Measurements from ENCODE around the gene MRPS15.

Gene MRPS15

GRCh38 chr1:36463463-36463802 is 751 bp downstream of the MRPS15 start:
- in situ Hi-C loops (cut with MboI; ENCODE audit: low sequenced_read_pairs): no loop called here

- in situ Hi-C loops (cut with MboI; ENCODE audit: low sequenced_read_pairs): no loop called here
These were observed 5.3 kb downstream of the MRPS15 start for GRCh38 chr1:36458910-36459309.

DNA sequence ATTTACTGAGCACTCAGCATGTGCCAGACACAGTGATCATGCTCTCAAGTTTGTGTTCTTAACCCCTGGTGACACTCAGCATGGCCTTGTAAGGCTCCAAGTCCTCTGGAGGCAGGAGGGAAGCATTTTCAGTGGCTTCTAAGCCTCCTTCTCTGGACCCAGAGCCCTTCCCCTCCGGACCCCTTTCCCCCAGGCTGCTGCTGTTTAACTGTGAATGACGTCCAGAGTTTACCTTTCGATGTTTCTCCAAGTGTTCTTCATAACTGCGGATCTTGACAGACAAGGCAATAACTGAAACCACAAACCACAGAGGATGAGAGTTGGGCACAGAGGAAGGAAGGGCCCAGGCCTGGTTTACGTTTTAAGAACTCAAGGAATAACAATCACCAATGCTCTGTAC is 6.5 kb downstream of the MRPS15 start:
- in situ Hi-C loops (cut with MboI; ENCODE audit: low sequenced_read_pairs): no loop called here

GRCh38 chr1:36456391-36456928 is 7.7 kb downstream of the MRPS15 start:
- in situ Hi-C loops (cut with MboI; ENCODE audit: low sequenced_read_pairs): no loop called here

GRCh38 chr1:36455386-36455785 is 8.8 kb downstream of the MRPS15 start:
- in situ Hi-C loops (cut with MboI; ENCODE audit: low sequenced_read_pairs): no loop called here

GRCh38 chr1:36453600-36454388 is 10.4 kb downstream of the MRPS15 start:
- in situ Hi-C loops (cut with MboI; ENCODE audit: low sequenced_read_pairs): no loop called here

DNA sequence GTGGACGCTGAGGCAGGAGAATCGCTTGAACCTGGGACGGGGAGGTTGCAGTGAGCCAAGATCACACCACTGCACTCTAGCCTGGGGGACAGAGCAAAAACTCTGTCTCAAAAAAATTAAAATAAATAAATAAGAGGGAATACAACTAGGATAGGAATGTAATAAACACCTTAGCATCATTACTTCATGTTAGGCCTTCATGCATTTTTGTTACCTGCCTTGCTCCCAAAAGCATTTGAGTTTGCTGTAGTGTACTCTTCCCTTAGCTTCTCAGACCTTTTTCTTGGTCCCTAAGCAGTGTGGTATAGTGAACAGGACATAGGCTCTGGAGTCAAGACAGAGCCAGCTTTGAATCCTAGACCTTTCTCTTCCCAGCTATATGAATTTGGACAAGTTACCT is 11.1 kb downstream of the MRPS15 start:
- in situ Hi-C loops (cut with MboI; ENCODE audit: low sequenced_read_pairs): no loop called here

- in situ Hi-C loops (cut with MboI; ENCODE audit: low sequenced_read_pairs): no loop called here
These were observed 13.3 kb downstream of the MRPS15 start for GRCh38 chr1:36450919-36451305.

- in situ Hi-C loops (cut with MboI; ENCODE audit: low sequenced_read_pairs): no loop called here
These were observed 13.8 kb downstream of the MRPS15 start, which contains the start of gene OSCP1 for GRCh38 chr1:36450270-36450918. TSS of gene OSCP1 (minus strand) at chr1:36450451. CDS start at chr1:36450369, 82 bp downstream.

- in situ Hi-C loops (cut with MboI; ENCODE audit: low sequenced_read_pairs): no loop called here
These were observed 15.6 kb downstream of the MRPS15 start for GRCh38 chr1:36448530-36449056.

GRCh38 chr1:36447450-36447849 is 16.7 kb downstream of the MRPS15 start:
- in situ Hi-C loops (cut with MboI; ENCODE audit: low sequenced_read_pairs): no loop called here

GRCh38 chr1:36446746-36447145 is 17.4 kb downstream of the MRPS15 start:
- in situ Hi-C loops (cut with MboI; ENCODE audit: low sequenced_read_pairs): no loop called here

- in situ Hi-C loops (cut with MboI; ENCODE audit: low sequenced_read_pairs): no loop called here
These were observed 17.9 kb downstream of the MRPS15 start for GRCh38 chr1:36446271-36446670.

GRCh38 chr1:36443297-36443696 is 20.9 kb downstream of the MRPS15 start:
- in situ Hi-C loops (cut with MboI; ENCODE audit: low sequenced_read_pairs): no loop called here

GRCh38 chr1:36442337-36442736 is 21.8 kb downstream of the MRPS15 start:
- in situ Hi-C loops (cut with MboI; ENCODE audit: low sequenced_read_pairs): no loop called here

DNA sequence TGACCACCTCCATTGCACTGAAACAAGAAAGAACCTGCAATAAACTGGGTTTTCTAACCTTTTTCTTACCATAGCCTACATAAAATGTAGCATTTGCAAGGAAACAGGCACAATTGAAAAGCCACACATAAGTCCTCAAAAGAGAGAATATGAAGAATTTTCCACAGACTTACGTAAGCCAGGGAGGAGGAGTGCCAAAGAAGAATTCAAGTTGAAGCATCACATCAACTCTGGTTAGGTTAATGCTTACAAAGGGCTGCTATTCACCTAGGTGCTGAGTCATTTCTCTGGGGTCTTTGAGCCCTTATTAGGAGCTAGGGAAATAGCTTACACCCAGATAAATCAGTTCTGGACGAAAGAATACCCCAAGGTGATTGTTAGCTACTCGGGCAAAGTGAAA is 23.5 kb downstream of the MRPS15 start:
- in situ Hi-C loops (cut with MboI; ENCODE audit: low sequenced_read_pairs): no loop called here

GRCh38 chr1:36440044-36440443 is 24.1 kb downstream of the MRPS15 start:
- in situ Hi-C loops (cut with MboI; ENCODE audit: low sequenced_read_pairs): no loop called here

DNA sequence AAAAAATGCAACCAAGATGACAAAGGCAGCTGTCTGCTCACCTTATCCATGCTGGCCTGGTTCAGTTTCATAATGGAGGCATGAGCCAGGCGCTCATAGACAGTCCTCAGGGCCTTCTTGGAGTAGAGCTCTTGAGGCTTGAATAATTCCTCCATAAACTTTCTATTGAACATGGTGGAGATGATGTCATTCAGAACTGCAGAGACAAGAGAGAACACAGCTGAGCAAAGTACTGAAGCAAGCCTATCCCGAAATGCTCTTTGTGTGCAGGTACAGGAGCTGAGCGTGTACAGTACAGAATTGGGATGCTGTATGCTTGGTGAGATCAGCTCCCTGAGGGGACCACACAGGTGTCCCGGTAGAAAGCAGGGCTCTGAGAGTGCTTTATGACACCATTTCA is 25.5 kb downstream of the MRPS15 start:
- in situ Hi-C loops (cut with MboI; ENCODE audit: low sequenced_read_pairs): no loop called here

- in situ Hi-C loops (cut with MboI; ENCODE audit: low sequenced_read_pairs): no loop called here
These were observed 27.4 kb downstream of the MRPS15 start for GRCh38 chr1:36436821-36437220.

DNA sequence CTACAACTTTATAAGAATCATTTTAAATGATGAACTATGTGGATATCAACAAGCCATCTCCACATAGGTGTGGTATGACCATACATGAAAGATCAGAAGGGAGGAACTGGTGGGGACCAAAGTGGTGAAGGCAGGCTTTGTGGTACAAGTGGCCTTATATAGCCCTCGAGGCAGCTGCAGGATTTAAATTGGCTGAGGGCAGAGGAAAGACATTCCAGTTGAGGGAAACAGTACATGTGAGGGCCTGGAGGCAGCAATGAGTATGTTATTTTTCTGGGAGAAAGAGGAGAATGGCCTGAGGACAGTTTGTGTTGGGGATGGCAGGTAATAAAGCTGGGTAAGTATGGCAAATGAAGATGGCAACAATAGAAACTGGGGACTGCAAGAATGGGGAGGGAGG is 31.1 kb downstream of the MRPS15 start:
- in situ Hi-C loops (cut with MboI; ENCODE audit: low sequenced_read_pairs): no loop called here

DNA sequence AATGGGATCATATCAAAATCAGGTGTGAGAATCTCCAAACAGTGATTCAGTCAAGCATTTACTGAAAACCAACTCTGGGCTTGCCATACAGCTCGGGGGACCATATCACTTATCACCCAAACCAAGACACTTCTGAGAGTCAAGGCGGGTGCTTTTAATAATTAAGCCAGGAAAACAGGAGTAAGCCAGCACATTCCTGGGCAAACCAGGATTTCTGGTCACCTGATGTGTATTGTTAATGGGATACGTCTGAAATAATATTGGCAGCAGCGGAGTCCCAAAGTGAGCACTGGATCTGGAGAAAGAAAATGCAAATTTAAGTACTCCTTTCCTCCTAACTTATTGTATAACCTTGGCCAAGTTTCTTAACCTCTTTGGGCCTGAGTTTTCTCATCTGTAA is 31.6 kb downstream of the MRPS15 start:
- in situ Hi-C loops (cut with MboI; ENCODE audit: low sequenced_read_pairs): no loop called here

DNA sequence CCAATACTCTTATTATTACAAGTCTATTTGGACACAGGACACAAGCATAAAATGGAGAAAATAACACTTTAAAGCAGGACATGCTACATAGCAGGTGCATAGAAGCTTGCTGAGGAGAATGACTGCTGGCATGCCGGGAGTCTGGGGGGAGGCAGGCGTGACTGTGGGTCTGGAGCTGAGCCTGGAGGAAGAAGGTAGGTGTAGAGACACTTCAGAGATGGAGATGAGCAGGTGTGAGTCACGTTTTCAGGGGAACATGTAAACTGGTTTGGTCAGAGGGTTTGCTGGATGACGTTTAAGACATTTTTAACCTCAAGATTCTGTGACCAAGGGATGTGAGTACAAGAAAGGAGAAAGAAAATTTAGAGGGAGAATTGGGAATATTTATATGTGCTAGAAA is 38.4 kb downstream of the MRPS15 start:
- in situ Hi-C loops (cut with MboI; ENCODE audit: low sequenced_read_pairs): no loop called here

All from HL-60/S4 treated with retinoic acid at 250 ng/mL for 4 days and 3 days (cell line).